ENCODE results near the gene ZNF441. TPM values are rescaled to one million over a fixed set of nuclear protein-coding genes. Genes with fewer than 3 reads are reported as not detected.

ZNF441 gene
- total RNA-seq, 4 donors from 2014 or later, result 13.8 to 18.1 (median 15.8) TPM

- Histone ChIP-seq H3K36me3 (no peaks in the 10 kb centered on the region), H3K27me3 (no peaks in the 10 kb centered on the region), H3K9me3 (no peaks in the 10 kb centered on the region), H3K4me3 (no peak overlapping the region), H3K27ac (no peak overlapping the region), H3K4me1 (peaks cover 0 to 23% (median 10%) of the 10 kb centered on the region in 4 donors)
- TF ChIP-seq POLR2A (IDR thresholded peaks at IDR 0.05) (no peak), EP300 (IDR thresholded peaks at IDR 0.05) (no peak)
- TF ChIP-seq, protein P1, sequence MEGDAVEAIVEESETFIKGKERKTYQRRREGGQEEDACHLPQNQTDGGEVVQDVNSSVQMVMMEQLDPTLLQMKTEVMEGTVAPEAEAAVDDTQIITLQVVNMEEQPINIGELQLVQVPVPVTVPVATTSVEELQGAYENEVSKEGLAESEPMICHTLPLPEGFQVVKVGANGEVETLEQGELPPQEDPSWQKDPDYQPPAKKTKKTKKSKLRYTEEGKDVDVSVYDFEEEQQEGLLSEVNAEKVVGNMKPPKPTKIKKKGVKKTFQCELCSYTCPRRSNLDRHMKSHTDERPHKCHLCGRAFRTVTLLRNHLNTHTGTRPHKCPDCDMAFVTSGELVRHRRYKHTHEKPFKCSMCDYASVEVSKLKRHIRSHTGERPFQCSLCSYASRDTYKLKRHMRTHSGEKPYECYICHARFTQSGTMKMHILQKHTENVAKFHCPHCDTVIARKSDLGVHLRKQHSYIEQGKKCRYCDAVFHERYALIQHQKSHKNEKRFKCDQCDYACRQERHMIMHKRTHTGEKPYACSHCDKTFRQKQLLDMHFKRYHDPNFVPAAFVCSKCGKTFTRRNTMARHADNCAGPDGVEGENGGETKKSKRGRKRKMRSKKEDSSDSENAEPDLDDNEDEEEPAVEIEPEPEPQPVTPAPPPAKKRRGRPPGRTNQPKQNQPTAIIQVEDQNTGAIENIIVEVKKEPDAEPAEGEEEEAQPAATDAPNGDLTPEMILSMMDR (IDR thresholded peaks at IDR 0.05), result no peak
- 36 to 50% methylated on average over 2 of the region's 2 CpGs for WGBS, 2 donors
- no peak for DNase-seq (ENCODE audit: low spot score in 2 of 2)
Observed at GRCh38 chr19:11736696-11737095, 30.1 kb upstream of the ZNF441 start.

- Histone ChIP-seq H3K27me3 (no peaks in the 10 kb centered on the region), H3K4me1 (peaks cover 0 to 23% (median 10%) of the 10 kb centered on the region in 4 donors), H3K9me3 (no peaks in the 10 kb centered on the region), H3K27ac (peak overlapping the region; percentile 47 to 86 (median 73)), H3K36me3 (no peaks in the 10 kb centered on the region), H3K4me3 (peak overlapping the region; percentile 57 to 91 (median 68))
- WGBS, 2 donors, result 0 to 1% methylated on average over 27 to 32 of the region's 52 CpGs
- TF ChIP-seq POLR2A (IDR thresholded peaks at IDR 0.05), result no peak
- TF ChIP-seq, protein P1 (IDR thresholded peaks at IDR 0.05), result peak in 1 of 5 experiments; percentile 10
- DNase-seq (ENCODE audit: low spot score in 2 of 2), result peak in 1 of 2 donors; percentile 32
Observed at GRCh38 chr19:11737964-11738745, 28.6 kb upstream of the ZNF441 start.

DNA sequence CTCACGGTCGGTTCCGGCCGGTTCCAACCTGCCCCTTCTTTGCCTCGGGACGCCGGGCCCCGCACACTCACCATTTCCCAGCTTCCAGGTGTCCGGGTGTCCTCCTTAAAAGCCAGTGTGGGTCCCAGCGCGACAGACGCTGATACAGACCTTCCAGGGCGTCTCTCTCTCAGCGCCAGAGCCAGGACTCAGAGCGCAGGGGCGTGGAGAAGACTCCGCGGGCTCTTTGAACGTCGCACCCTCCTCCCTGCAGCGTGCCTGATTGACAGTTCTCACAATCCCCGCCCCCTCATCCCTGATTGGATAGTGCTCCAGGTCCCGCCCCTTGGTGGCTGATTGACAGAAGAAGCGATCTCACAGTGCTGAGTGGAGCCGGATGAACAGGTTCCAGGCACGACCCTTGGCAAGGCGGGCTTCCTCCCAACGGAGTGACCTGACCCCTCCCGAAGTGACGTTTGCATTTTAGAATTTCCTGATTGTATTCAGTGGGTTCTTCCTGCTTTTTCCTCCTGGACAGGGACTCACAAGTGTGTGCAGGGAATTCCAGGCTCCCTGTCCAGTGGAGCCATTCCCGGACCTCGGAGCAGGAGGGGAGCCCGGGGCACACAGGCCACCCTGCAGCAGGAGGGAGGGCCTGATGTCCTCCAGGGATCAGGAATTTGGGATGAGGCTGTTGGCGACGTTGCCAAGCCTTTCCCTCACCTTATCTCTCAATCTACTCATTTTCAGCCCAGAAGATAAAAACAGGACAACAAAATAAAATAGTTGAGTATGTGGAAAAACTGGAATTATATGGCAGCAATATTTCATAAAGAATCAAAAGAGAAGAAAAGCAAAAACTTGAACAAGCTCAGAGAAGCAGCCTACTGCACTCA is 27.8 kb upstream of the ZNF441 start, which contains the start of gene ZNF823:
TSS of gene ZNF823 (minus strand) at position 201 of the 875 bp plus-strand sequence. CDS start at position 74, 127 bp downstream.
- Histone ChIP-seq H3K4me3 (peak within 1 kb of the TSS; percentile 57 to 91 (median 68)), H3K4me1 (peaks cover 0 to 23% (median 10%) of the 10 kb centered on the region in 4 donors), H3K36me3 (no peaks in the 10 kb centered on the region), H3K27me3 (no peaks in the 10 kb centered on the region), H3K27ac (peak within 1 kb of the TSS; percentile 47 to 90 (median 84)), H3K9me3 (no peaks in the 10 kb centered on the region)
- 0 to 1% methylated on average over 31 to 34 of the region's 35 CpGs for WGBS, 2 donors
- TF ChIP-seq POLR2A (IDR thresholded peaks at IDR 0.05) (peak in 1 of 2 donors; percentile 77), EP300 (IDR thresholded peaks at IDR 0.05) (peak; percentile 64 to 87)
- TF ChIP-seq, protein P1 (IDR thresholded peaks at IDR 0.05), result no peak
- peak; percentile 99 to 100 for DNase-seq (ENCODE audit: low spot score in 2 of 2)

DNA sequence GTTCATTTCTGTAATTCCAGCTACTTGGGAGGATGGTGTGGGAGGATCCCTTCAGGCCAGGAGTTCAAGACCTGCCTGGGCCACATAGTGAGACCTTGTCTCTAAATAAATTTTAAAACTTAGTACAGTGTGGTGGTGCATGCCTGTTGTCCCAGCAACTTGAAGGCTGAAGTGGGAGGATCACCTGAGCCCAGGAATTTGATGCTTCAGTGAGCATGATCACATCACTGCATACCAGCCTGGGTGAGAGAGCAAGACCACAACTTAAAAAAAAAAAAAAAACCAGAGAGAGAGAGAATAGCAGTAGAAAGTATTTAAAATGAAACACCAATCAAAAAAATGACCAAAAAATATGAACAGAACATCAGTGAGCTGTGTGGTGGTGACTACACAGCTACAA is 20.9 kb upstream of the ZNF441 start:
- TF ChIP-seq, protein P1 (IDR thresholded peaks at IDR 0.05), result no peak
- TF ChIP-seq POLR2A (IDR thresholded peaks at IDR 0.05), result no peak
- no peak for TF ChIP-seq EP300 (IDR thresholded peaks at IDR 0.05)
- Histone ChIP-seq H3K27me3 (no peaks in the 10 kb centered on the region), H3K36me3 (no peaks in the 10 kb centered on the region), H3K4me1 (no peaks in the 10 kb centered on the region), H3K4me3 (no peak overlapping the region), H3K27ac (no peak overlapping the region), H3K9me3 (peaks cover 0 to 37% (median 8%) of the 10 kb centered on the region in 4 donors)
- no peak for DNase-seq (ENCODE audit: low spot score in 2 of 2)

All from tibial nerve (tissue), 4 donors.